H1 (cell line): ENCODE measurements around the gene VWA7. TPM values are rescaled to one million over a fixed set of nuclear protein-coding genes. Genes with fewer than 3 reads are reported as not detected.

ENCODE experiments used
- CTCF ChIA-PET: fragments of 300-600 bp; sonication (Branson Sonifier 250); formaldehyde crosslinking; loops from one replicate; lab custom pipeline; 2021; ENCODE audit not compliant: partially characterized antibody; lab: Charles Lee
- POLR2A ChIA-PET: fragments of 300-600 bp; sonication (Branson Sonifier 250); formaldehyde crosslinking; loops from one replicate; lab custom pipeline; 2021; ENCODE audit warnings: inconsistent platforms; ENCODE audit not compliant: partially characterized antibody; lab: Charles Lee
- DNase-seq, 2 experiments: peaks; one replicate each; pipeline versions ENCODE4 v3.0.0 to v3.0.0-alpha.2; 2010 to 2022; ENCODE audit warnings: low spot score in 2 of 2, low read depth in 1 of 2, mixed read lengths in 1 of 2
- FAIRE-seq: peaks from 2 replicates; lab custom pipeline; 2011; peaks lifted over from hg19 to GRCh38; lab: Jason Lieb, UNC
- H2AFZ ChIP-seq: 2 replicates; pipeline ENCODE4 v1.8.1; 2012; ENCODE audit warnings: low read length, inconsistent platforms
- H2AK5ac ChIP-seq: 2 replicates; pipeline ENCODE4 v1.6.1; 2013; ENCODE audit warnings: low read depth, low read length
- H2BK120ac ChIP-seq: replicated peaks from 2 replicates; pipeline ENCODE3; 2013; ENCODE audit warnings: low read depth, low read length, inconsistent platforms
- H2BK12ac ChIP-seq: 2 replicates; pipeline ENCODE4 v1.6.1; 2013; ENCODE audit warnings: low read depth, low read length
- H2BK15ac ChIP-seq: 2 replicates; pipeline ENCODE4 v1.6.1; 2013; ENCODE audit warnings: low read length
- H2BK20ac ChIP-seq: 2 replicates; pipeline ENCODE4 v1.6.1; 2013; ENCODE audit warnings: low read length
- H2BK5ac ChIP-seq: 2 replicates; pipeline ENCODE4 v1.6.1; 2013; ENCODE audit warnings: low read depth, low read length
- H3K14ac ChIP-seq: 2 replicates; pipeline ENCODE4 v1.6.1; 2013; ENCODE audit warnings: inconsistent platforms; ENCODE audit not compliant: insufficient read length
- H3K18ac ChIP-seq: 2 replicates; pipeline ENCODE4 v1.6.1; 2013; ENCODE audit warnings: low read length; ENCODE audit errors: extremely low read depth
- H3K23ac ChIP-seq: 2 replicates; pipeline ENCODE4 v1.6.1; 2013; ENCODE audit warnings: inconsistent platforms; ENCODE audit not compliant: insufficient read length
- H3K23me2 ChIP-seq: 2 replicates; pipeline ENCODE4 v1.6.1; 2013; ENCODE audit warnings: low read depth, low read length
- H3K27ac ChIP-seq: 2 replicates; pipeline ENCODE4 v1.6.1; 2011; ENCODE audit warnings: low read depth, low read length, inconsistent platforms
- H3K27me3 ChIP-seq, 4 experiments: replicated peaks in 1 of 4; 1 replicate in 1 of 4; 2 replicates in 3 of 4; pipeline versions ENCODE4 v1.6.1 to v1.8.1; 2011 to 2013; ENCODE audit warnings: low read length in 3 of 4, mild to moderate bottlenecking in 3 of 4, inconsistent platforms in 2 of 4, mixed read lengths in 2 of 4, moderate library complexity in 1 of 4; ENCODE audit not compliant: control insufficient read depth in 3 of 4, insufficient read depth in 3 of 4; ENCODE audit errors: extremely low read depth in 1 of 4
- H3K36me3 ChIP-seq, 4 experiments: 2 replicates each; pipeline versions ENCODE4 v1.6.1 to v1.8.1; 2011 to 2013; ENCODE audit warnings: mild to moderate bottlenecking in 4 of 4, low read length in 3 of 4, moderate library complexity in 2 of 4, control low read depth in 1 of 4, inconsistent platforms in 1 of 4; ENCODE audit not compliant: insufficient read depth in 4 of 4, control insufficient read depth in 2 of 4
- H3K4ac ChIP-seq: replicated peaks from 2 replicates; pipeline ENCODE3; 2013; ENCODE audit warnings: low read length, low read depth, mixed read lengths, inconsistent platforms; ENCODE audit not compliant: insufficient read length
- H3K4me1 ChIP-seq, 4 experiments: replicated peaks in 1 of 4; 1 replicate in 1 of 4; 2 replicates in 3 of 4; pipeline versions ENCODE4 v1.6.1 to v1.8.1; 2011 to 2013; ENCODE audit warnings: low read length in 3 of 4, inconsistent platforms in 2 of 4, mixed read lengths in 1 of 4; ENCODE audit not compliant: insufficient read depth in 4 of 4, control insufficient read depth in 3 of 4
- H3K4me2 ChIP-seq, 2 experiments: 2 replicates each; pipeline versions ENCODE4 v1.6.1 to v1.8.1; 2011 to 2013; ENCODE audit warnings: low read depth in 2 of 2, low read length in 2 of 2, control low read depth in 1 of 2, inconsistent platforms in 1 of 2, mild to moderate bottlenecking in 1 of 2; ENCODE audit not compliant: insufficient read depth in 1 of 2
- H3K4me3 ChIP-seq, 4 experiments: fragments of 200-600, 300-600 bp in 1 of 4; sonication (generic), shearing (Covaris generic), sonication (Bioruptor Twin) in 1 of 4; 2 replicates each; pipeline versions ENCODE4 v1.5.1 to v1.8.1; 2011 to 2016; ENCODE audit warnings: low read length in 4 of 4, low read depth in 3 of 4, control low read depth in 2 of 4, inconsistent platforms in 2 of 4, mild to moderate bottlenecking in 2 of 4, mixed read lengths in 1 of 4, moderate library complexity in 1 of 4; ENCODE audit not compliant: insufficient read depth in 2 of 4; ENCODE audit errors: extremely low read depth in 1 of 4
- H3K56ac ChIP-seq: replicated peaks from 2 replicates; pipeline ENCODE3; 2013; ENCODE audit warnings: low read depth, mild to moderate bottlenecking, mixed read lengths, low read length, inconsistent platforms; ENCODE audit not compliant: insufficient read length
- H3K79me1 ChIP-seq: 2 replicates; pipeline ENCODE4 v1.6.1; 2013; ENCODE audit warnings: low read depth, low read length, control low read depth
- H3K79me2 ChIP-seq, 2 experiments: 2 replicates each; pipeline versions ENCODE4 v1.6.1 to v1.8.1; 2012 to 2013; ENCODE audit warnings: low read length in 2 of 2, mild to moderate bottlenecking in 2 of 2, inconsistent platforms in 1 of 2; ENCODE audit not compliant: insufficient read depth in 2 of 2, control insufficient read depth in 1 of 2
- H3K9ac ChIP-seq, 4 experiments: replicated peaks in 1 of 4; 1 replicate in 1 of 4; 2 replicates in 3 of 4; pipeline versions ENCODE4 v1.6.1 to v1.8.1; 2011 to 2013; ENCODE audit warnings: low read depth in 3 of 4, low read length in 3 of 4, control low read depth in 2 of 4, mild to moderate bottlenecking in 2 of 4, moderate library complexity in 2 of 4, inconsistent platforms in 1 of 4; ENCODE audit errors: extremely low read depth in 1 of 4
- H3K9me3 ChIP-seq, 2 experiments: 2 replicates each; pipeline versions ENCODE4 v1.6.1 to v1.8.1; 2012 to 2013; ENCODE audit warnings: mild to moderate bottlenecking in 2 of 2, moderate library complexity in 2 of 2, control low read depth in 1 of 2, inconsistent platforms in 1 of 2, low read depth in 1 of 2, low read length in 1 of 2, mixed read lengths in 1 of 2; ENCODE audit not compliant: insufficient read depth in 2 of 2
- H4K20me1 ChIP-seq, 2 experiments: replicated peaks in 1 of 2; 2 replicates each; pipeline versions ENCODE3 to v1.8.1; 2011 to 2013; ENCODE audit warnings: inconsistent platforms in 2 of 2, low read length in 2 of 2, mild to moderate bottlenecking in 1 of 2; ENCODE audit not compliant: insufficient read depth in 2 of 2, control insufficient read depth in 1 of 2
- H4K5ac ChIP-seq: 2 replicates; pipeline ENCODE4 v1.6.1; 2013; ENCODE audit warnings: low read length, low read depth, mixed read lengths, inconsistent platforms; ENCODE audit not compliant: insufficient read length
- H4K8ac ChIP-seq: 2 replicates; pipeline ENCODE4 v1.8.0; 2013; ENCODE audit warnings: mild to moderate bottlenecking, moderate library complexity, low read length, inconsistent platforms; ENCODE audit not compliant: insufficient read depth; ENCODE audit errors: extremely low read depth
- H4K91ac ChIP-seq: replicated peaks from 2 replicates; pipeline ENCODE3; 2013; ENCODE audit warnings: low read length, mixed read lengths, inconsistent platforms; ENCODE audit not compliant: insufficient read length
- CBX8 ChIP-seq: fragments of 300-800, 300-1000 bp; sonication (generic); IDR thresholded peaks from 2 replicates; pipeline ENCODE4 v1.7.1; 2016; ENCODE audit warnings: low read depth, low read length, borderline replicate concordance
- CHD2 ChIP-seq: IDR thresholded peaks from 2 replicates; pipeline ENCODE4 v1.6.1; 2012; ENCODE audit warnings: low read length, improper control_type of control experiment
- CTCF ChIP-seq, 3 experiments: IDR thresholded peaks; 1 replicate in 2 of 3; 2 replicates in 1 of 3; pipeline versions ENCODE4 v1.5.1 to v1.6.1; 2011; ENCODE audit warnings: low read length in 3 of 3, mild to moderate bottlenecking in 3 of 3, inconsistent platforms in 2 of 3, low read depth in 1 of 3, moderate library complexity in 1 of 3; ENCODE audit not compliant: insufficient read depth in 1 of 3; ENCODE audit errors: control extremely low read depth in 1 of 3
- KDM4A ChIP-seq: IDR thresholded peaks from one replicate; pipeline ENCODE4 v1.7.1; 2012; ENCODE audit warnings: low read depth, mild to moderate bottlenecking, moderate library complexity, low read length, inconsistent platforms; ENCODE audit not compliant: severe bottlenecking
- POLR2A ChIP-seq, 2 experiments: IDR thresholded peaks; 1 replicate in 1 of 2; 2 replicates in 1 of 2; pipeline ENCODE4 v1.6.1; 2011; ENCODE audit warnings: low read depth in 2 of 2, low read length in 2 of 2, mild to moderate bottlenecking in 2 of 2; ENCODE audit errors: control extremely low read depth in 1 of 2
- RXRA ChIP-seq: IDR thresholded peaks from 2 replicates; pipeline ENCODE4 v1.6.1; 2011; ENCODE audit warnings: low read depth, mild to moderate bottlenecking, low read length, moderate library complexity; ENCODE audit not compliant: insufficient read depth
- SIN3A ChIP-seq, 2 experiments: IDR thresholded peaks in 1 of 2; conservative IDR thresholded peaks in 1 of 2; 2 replicates each; pipeline ENCODE4 v1.6.1; 2011 to 2012; ENCODE audit warnings: low read length in 2 of 2, improper control_type of control experiment in 1 of 2, low read depth in 1 of 2, mild to moderate bottlenecking in 1 of 2
- SUZ12 ChIP-seq: fragments of 200-600 bp; sonication (generic); IDR thresholded peaks from 2 replicates; pipeline ENCODE4 v1.6.1; 2012; ENCODE audit warnings: mild to moderate bottlenecking, inconsistent platforms, low read length, moderate library complexity, mixed read lengths
- TAF7 ChIP-seq: optimal IDR thresholded peaks from 2 replicates; pipeline ENCODE3; 2011; ENCODE audit warnings: low read depth, mild to moderate bottlenecking, inconsistent platforms, low read length, moderate library complexity, borderline replicate concordance
- WGBS, 2 experiments: shearing (Covaris generic) in 1 of 2; methylation state at CpG; one replicate each; pipeline versions ENCODE4 v1.1.6 to v1.1.7; 2013 to 2015; ENCODE audit warnings: low lambda C conversion rate in 2 of 2, mixed read lengths in 2 of 2, inconsistent platforms in 1 of 2, low coverage in 1 of 2, missing lambda C conversion rate in 1 of 2; ENCODE audit not compliant: insufficient replicate concordance in 2 of 2, insufficient coverage in 1 of 2, insufficient read length in 1 of 2; ENCODE audit errors: extremely low coverage in 1 of 2, missing lambda C conversion rate in 1 of 2; 5-methylcytosine and 5-hydroxymethylcytosine counted together
- polyA plus RNA-seq, 7 experiments: library from polyadenylated mRNA; depleted of rRNA in 3 of 7; stranded (reverse) in 5 of 7; unstranded in 2 of 7; fragments of >200 nt in 5 of 7; fragments of 200-250 nt in 2 of 7; gene quantifications; 1 replicate in 5 of 7; 2 replicates in 1 of 7; 4 replicates in 1 of 7; pipeline versions ENCODE4 v1.2.1 to v1.2.3, GENCODE V29; 2011 to 2013; ENCODE audit warnings: missing spikeins in 2 of 7, mixed read lengths in 2 of 7
- total RNA-seq: library from RNA; stranded (reverse); fragmentation: NEBNext Ultra II Directional; extraction: Animal tissue kit (Norgen Biotek cat#: 25700); gene quantifications from 2 replicates; pipeline ENCODE4 v1.2.1, GENCODE V29; 2021
- TF ChIP-seq, protein P1 (sequence below): IDR thresholded peaks from 2 replicates; pipeline ENCODE4 v1.6.1; 2011; ENCODE audit warnings: low read depth, mild to moderate bottlenecking, low read length; ENCODE audit not compliant: insufficient read depth

VWA7 gene
- total and polyA plus RNA-seq, 2 of the 8 experiments (the other 6 are each of a cell fraction or from before 2014, with no cell fraction given): 0.82 to 2.1 TPM

DNA sequence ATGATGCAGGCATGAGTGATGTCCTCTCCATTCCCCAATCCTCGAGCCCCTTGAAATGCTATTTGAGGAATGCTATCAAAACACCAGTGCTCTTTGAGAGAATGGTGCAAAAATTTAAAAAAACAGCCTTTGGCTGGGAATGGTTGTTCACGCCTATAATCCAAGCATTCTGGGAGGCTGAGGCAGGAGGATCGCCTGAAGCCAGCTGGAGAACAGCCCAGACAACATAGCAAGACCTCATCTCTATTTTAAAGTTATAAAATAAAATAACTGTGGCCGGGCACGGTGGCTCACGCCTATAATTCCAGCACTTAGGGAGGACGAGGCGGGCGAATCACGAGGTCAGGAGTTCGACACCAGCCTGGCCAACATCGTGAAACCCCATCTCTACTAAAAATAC, 22.7 kb upstream of the VWA7 start:
- no peak overlapping the region for H2BK12ac ChIP-seq
- TF ChIP-seq POLR2A (IDR thresholded peaks at IDR 0.05; ENCODE audit: control extremely low read depth in 1 of 2, low read depth in 2 of 2, low read length in 2 of 2): no peak
- TF ChIP-seq, protein P1, sequence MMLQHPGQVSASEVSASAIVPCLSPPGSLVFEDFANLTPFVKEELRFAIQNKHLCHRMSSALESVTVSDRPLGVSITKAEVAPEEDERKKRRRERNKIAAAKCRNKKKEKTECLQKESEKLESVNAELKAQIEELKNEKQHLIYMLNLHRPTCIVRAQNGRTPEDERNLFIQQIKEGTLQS: no peak
- no peak for TF ChIP-seq CHD2
- no peak for TF ChIP-seq KDM4A
- TF ChIP-seq SUZ12: no peak
- TF ChIP-seq SIN3A (conservative IDR thresholded peaks at IDR 0.05 in 1 of 2, IDR thresholded peaks at IDR 0.05 in 1 of 2; ENCODE audit: low read depth in 1 of 2, low read length in 2 of 2): no peak
- TF ChIP-seq CBX8: no peak
- TF ChIP-seq TAF7: no peak
- no peak for TF ChIP-seq RXRA
- TF ChIP-seq CTCF (IDR thresholded peaks at IDR 0.05; ENCODE audit: control extremely low read depth in 1 of 3, insufficient read depth in 1 of 3, low read depth in 1 of 3, low read length in 3 of 3): no peak

More for the DNA sequence above, 22.7 kb upstream of the VWA7 start:
- Histone ChIP-seq H3K9ac (no peak overlapping the region), H3K56ac (no peak overlapping the region), H3K9me3 (no peaks in the 10 kb centered on the region), H2AFZ (no peak overlapping the region), H2BK20ac (no peak overlapping the region), H3K79me2 (peaks cover 0 to 7% of the 10 kb centered on the region in 2 experiments; a peak in 2 of 4 replicates), H4K5ac (no peak overlapping the region), H3K18ac (no peak overlapping the region), H3K27me3 (no peaks in the 10 kb centered on the region), H3K27ac (no peak overlapping the region), H2BK15ac (no peak overlapping the region), H3K23ac (no peak overlapping the region), H3K4me3 (no peak overlapping the region), H3K4me1 (no peaks in the 10 kb centered on the region; a peak in 1 of 7 replicates), H4K8ac (no peak overlapping the region), H4K20me1 (peaks cover 1 to 2% of the 10 kb centered on the region in 2 experiments), H3K79me1 (peaks cover 3% of the 10 kb centered on the region; the same call in 1 of the 2 replicates), H3K4me2 (no peak overlapping the region), H3K14ac (no peak overlapping the region), H2AK5ac (no peak overlapping the region), H2BK120ac (no peak overlapping the region), H3K23me2 (peaks cover under 1% of the 10 kb centered on the region; the same call in 1 of the 2 replicates), H2BK5ac (no peak overlapping the region), H4K91ac (no peak overlapping the region), H3K36me3 (peaks cover 3 to 36% (median 15%) of the 10 kb centered on the region in 4 experiments; a peak in 6 of 8 replicates), H3K4ac (no peak overlapping the region)
- CTCF ChIA-PET: interaction anchor here (0.8 to 5.9 kb wide), 4 partner anchors 8 to 76 kb away, joined by 3 to 28 read pairs (median 7); partner anchors contain the start of genes HSPA1A, HSPA1L and MPIG6B
- no peak for DNase-seq
- 96% methylated on average over 12 of the region's 12 CpGs; no CpG with 5 or more reads in 1 of the 2 experiments for WGBS, 2 experiments
- no peak for FAIRE-seq
- POLR2A ChIA-PET: interaction anchor here (0.7 to 7.6 kb wide), 10 partner anchors 11 to 75 kb away, joined by 3 to 81 read pairs (median 4); partner anchors contain the start of gene HSPA1A
